Stimulated activated naive B cell treated with anti-CD40 and anti-IgM and Interleukin-4, amounts not matched to agents 10 μg/mL and 1 μg/mL and 100 μg/mL, for 72 hours (primary cell): ENCODE data around the gene DNAJB6.

Experiments used
- ATAC-seq, 2 donors: fragments of 150-1000 bp; cut with Tn5 transposase; replicated peaks; 2 replicates each; pipeline ENCODE4 v1.10.0; 2021; ENCODE audit warnings: moderate library complexity in 1 of 2
- DNase-seq: peaks from one replicate; pipeline ENCODE4 v3.0.0; 2021
- H3K27ac Mint-ChIP-seq: one replicate; pipeline ENCODE4 v1.8.0; 2022; ENCODE audit warnings: mild to moderate bottlenecking, mixed read lengths
- H3K27me3 Mint-ChIP-seq, 2 donors: one replicate each; pipeline ENCODE4 v1.8.0; 2022; ENCODE audit warnings: mixed read lengths in 2 of 2
- H3K36me3 Mint-ChIP-seq, 2 donors: one replicate each; pipeline ENCODE4 v1.8.0; 2022; ENCODE audit warnings: mixed read lengths in 2 of 2, mild to moderate bottlenecking in 1 of 2
- H3K4me1 Mint-ChIP-seq, 2 donors: one replicate each; pipeline ENCODE4 v1.8.0; 2022; ENCODE audit warnings: mixed read lengths in 2 of 2, mild to moderate bottlenecking in 1 of 2
- H3K4me3 Mint-ChIP-seq, 2 donors: one replicate each; pipeline ENCODE4 v1.8.0; 2022; ENCODE audit warnings: mild to moderate bottlenecking in 2 of 2, mixed read lengths in 2 of 2, moderate library complexity in 1 of 2
- H3K9me3 Mint-ChIP-seq, 2 donors: one replicate each; pipeline ENCODE4 v1.8.0; 2022; ENCODE audit warnings: mixed read lengths in 2 of 2, mild to moderate bottlenecking in 1 of 2

Gene DNAJB6

GRCh38 chr7:157432541-157432956, 95.7 kb downstream of the DNAJB6 start:
- Mint-ChIP-seq H3K27me3 (peaks cover 4 to 15% of the 10 kb centered on the region in 2 donors), H3K36me3 (peaks cover 3 to 5% of the 10 kb centered on the region in 2 donors), H3K9me3 (no peaks in the 10 kb centered on the region), H3K27ac (peak overlapping the region; percentile 75), H3K4me1 (peaks cover 13 to 22% of the 10 kb centered on the region in 2 donors), H3K4me3 (peak overlapping the region; percentile 47 to 52)
- DNase-seq: no peak
- ATAC-seq: peak; percentile 12 to 29

- Mint-ChIP-seq H3K27me3 (peaks cover 4 to 15% of the 10 kb centered on the region in 2 donors), H3K4me3 (peak overlapping the region; percentile 47 to 52), H3K27ac (peak overlapping the region; percentile 16), H3K4me1 (peaks cover 13 to 22% of the 10 kb centered on the region in 2 donors), H3K36me3 (peaks cover 3 to 5% of the 10 kb centered on the region in 2 donors), H3K9me3 (no peaks in the 10 kb centered on the region)
- ATAC-seq: peak; percentile 58 to 68
- DNase-seq: no peak
Observed at GRCh38 chr7:157432957-157433576, 96.3 kb downstream of the DNAJB6 start.

DNA sequence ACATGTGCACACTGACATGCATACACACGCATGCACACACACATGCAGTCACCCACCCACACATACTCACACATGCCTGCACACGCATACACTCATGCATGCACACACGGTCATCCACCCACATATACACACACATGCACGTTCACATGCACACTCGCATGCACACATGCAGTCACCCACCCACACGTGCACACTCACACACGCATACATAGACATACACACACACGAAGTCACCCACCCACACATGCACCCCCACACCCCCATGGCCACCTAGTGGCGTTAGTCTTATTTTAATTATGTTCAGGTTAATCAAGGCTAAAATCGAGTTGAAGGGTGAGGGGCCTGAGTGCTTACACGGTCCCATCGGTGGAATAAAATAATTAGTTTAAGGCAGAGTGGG, 96.8 kb downstream of the DNAJB6 start:
- Mint-ChIP-seq H3K9me3 (no peaks in the 10 kb centered on the region), H3K27me3 (peaks cover 4 to 15% of the 10 kb centered on the region in 2 donors), H3K4me1 (peaks cover 13 to 22% of the 10 kb centered on the region in 2 donors), H3K4me3 (no peak overlapping the region), H3K36me3 (peaks cover 3 to 5% of the 10 kb centered on the region in 2 donors), H3K27ac (no peak overlapping the region)
- no peak for DNase-seq
- ATAC-seq: no peak

GRCh38 chr7:157434231-157434630, 97.4 kb downstream of the DNAJB6 start:
- ATAC-seq (no peak), DNase-seq (no peak)
- peaks cover under 1 to 2% of the 10 kb centered on the region in 2 donors for H3K9me3 Mint-ChIP-seq
- H3K36me3 Mint-ChIP-seq: peaks cover 3 to 5% of the 10 kb centered on the region in 2 donors
- no peak overlapping the region for H3K27ac Mint-ChIP-seq
- H3K4me1 Mint-ChIP-seq: peaks cover 13 to 22% of the 10 kb centered on the region in 2 donors
- H3K27me3 Mint-ChIP-seq: peaks cover 9 to 18% of the 10 kb centered on the region in 2 donors
- H3K4me3 Mint-ChIP-seq: no peak overlapping the region

DNA sequence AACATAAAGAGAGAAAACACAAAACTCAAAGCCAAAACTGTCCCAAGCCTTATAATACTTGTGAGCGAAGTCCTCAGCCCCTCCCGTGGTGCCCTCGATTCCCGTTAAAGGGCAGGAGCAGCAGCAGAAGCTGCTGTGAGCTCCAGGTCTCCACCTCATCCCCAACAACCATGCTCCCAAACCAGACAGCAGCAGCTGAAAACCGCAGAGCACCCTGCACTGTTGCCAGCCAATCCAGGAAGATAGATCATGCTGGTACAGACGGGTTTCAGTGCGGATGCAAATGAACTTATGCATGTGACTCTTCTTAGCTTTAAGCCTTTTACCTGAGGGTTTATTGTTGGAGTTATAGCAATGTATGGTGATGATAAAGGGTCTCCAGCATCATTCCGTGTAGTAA, 97.9 kb downstream of the DNAJB6 start:
- Mint-ChIP-seq H3K27ac (no peak overlapping the region), H3K4me3 (no peak overlapping the region), H3K27me3 (peaks cover 14 to 22% of the 10 kb centered on the region in 2 donors)

GRCh38 chr7:157436076-157436475, 99.3 kb downstream of the DNAJB6 start:
- Mint-ChIP-seq H3K27ac (no peak overlapping the region), H3K36me3 (peaks cover 2 to 6% of the 10 kb centered on the region in 2 donors), H3K27me3 (peaks cover 13 to 16% of the 10 kb centered on the region in 2 donors), H3K4me3 (no peak overlapping the region), H3K4me1 (peaks cover 11 to 22% of the 10 kb centered on the region in 2 donors), H3K9me3 (peaks cover 8 to 11% of the 10 kb centered on the region in 2 donors)
- ATAC-seq (no peak), DNase-seq (no peak)

More for the DNA sequence above, 97.9 kb downstream of the DNAJB6 start:
- peaks cover 13 to 22% of the 10 kb centered on the region in 2 donors for H3K4me1 Mint-ChIP-seq
- H3K36me3 Mint-ChIP-seq: peaks cover 4 to 7% of the 10 kb centered on the region in 2 donors
- DNase-seq: no peak
- no peak for ATAC-seq
- peaks cover 5 to 6% of the 10 kb centered on the region in 2 donors for H3K9me3 Mint-ChIP-seq

DNA sequence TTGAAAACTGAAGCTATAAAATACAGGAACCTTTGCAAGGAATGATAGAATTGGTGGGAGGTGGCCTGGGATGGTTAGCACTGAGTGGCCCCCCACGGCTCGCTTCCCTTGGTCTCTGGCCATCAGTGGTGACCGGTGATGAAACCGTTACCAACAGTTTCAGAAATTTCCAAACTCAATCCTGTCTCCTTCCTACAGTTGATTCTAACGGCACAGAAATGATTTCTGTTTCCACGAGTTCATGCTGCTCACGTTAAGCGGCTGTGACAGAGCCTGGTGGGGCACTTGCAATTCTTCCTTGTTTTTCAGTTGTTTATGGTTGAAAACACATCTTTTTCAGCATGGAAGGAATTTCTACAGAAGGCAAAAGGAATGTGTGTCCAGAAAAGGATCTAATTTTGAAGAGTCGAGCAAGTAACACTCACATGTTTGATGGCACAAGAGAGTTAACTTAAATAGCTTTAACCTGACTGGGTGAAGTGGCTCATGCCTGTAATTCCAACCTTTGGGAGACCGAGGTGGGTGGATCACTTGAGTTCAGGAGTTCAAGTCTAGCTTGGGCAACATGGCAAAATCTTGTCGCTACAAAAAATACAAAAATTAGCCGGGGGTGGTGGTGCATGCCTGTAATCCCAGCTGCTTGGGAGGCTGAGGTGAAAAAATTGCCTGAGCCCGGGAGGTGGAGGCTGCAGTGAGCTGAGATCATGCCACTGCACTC, 100.1 kb downstream of the DNAJB6 start:
- peaks cover 13 to 16% of the 10 kb centered on the region in 2 donors for H3K27me3 Mint-ChIP-seq
- ATAC-seq: no peak
- DNase-seq: no peak

DNA sequence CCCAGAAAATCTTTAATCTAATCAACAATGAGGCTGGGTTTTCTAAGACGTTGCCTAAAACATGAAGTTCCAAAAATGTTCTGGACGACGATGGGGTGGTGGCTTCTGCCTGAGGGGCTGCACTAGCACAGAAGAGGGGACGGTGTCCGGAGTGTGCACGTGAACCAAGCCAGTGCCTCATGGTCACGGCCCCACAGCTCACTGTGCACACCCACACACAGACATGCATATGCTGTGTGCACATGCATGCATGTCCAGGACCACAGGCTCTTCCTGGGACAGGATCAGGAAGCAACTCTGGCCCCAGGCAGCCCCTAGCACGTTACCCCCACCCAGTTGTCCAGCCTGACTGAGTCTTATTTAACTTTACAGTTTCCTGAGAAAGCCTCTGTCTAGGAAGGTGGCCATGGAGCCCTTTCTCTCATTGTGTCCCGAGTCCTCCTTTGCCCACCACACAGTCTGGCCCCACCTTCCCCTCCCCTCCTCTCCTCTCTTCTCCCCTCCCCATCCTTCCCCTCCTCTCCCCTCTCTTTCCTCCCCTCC, 100.8 kb downstream of the DNAJB6 start:
- peaks cover 8 to 11% of the 10 kb centered on the region in 2 donors for H3K9me3 Mint-ChIP-seq
- DNase-seq (no peak), ATAC-seq (no peak)
- no peak overlapping the region for H3K27ac Mint-ChIP-seq
- H3K4me3 Mint-ChIP-seq: no peak overlapping the region
- peaks cover 2 to 6% of the 10 kb centered on the region in 2 donors for H3K36me3 Mint-ChIP-seq
- H3K27me3 Mint-ChIP-seq: peaks cover 9 to 13% of the 10 kb centered on the region in 2 donors
- peaks cover 8 to 14% of the 10 kb centered on the region in 2 donors for H3K4me1 Mint-ChIP-seq

More for the DNA sequence above, 100.1 kb downstream of the DNAJB6 start:
- no peak overlapping the region for H3K4me3 Mint-ChIP-seq
- peaks cover 8 to 11% of the 10 kb centered on the region in 2 donors for H3K9me3 Mint-ChIP-seq
- no peak overlapping the region for H3K27ac Mint-ChIP-seq
- peaks cover 11 to 20% of the 10 kb centered on the region in 2 donors for H3K4me1 Mint-ChIP-seq
- peaks cover 2 to 6% of the 10 kb centered on the region in 2 donors for H3K36me3 Mint-ChIP-seq

GRCh38 chr7:157438121-157439025, 101.6 kb downstream of the DNAJB6 start:
- peaks cover 9 to 13% of the 10 kb centered on the region in 2 donors for H3K27me3 Mint-ChIP-seq
- no peak overlapping the region for H3K4me3 Mint-ChIP-seq
- ATAC-seq (peak in 1 of 2 donors; percentile 19), DNase-seq (no peak)
- H3K36me3 Mint-ChIP-seq: peaks cover 2 to 6% of the 10 kb centered on the region in 2 donors
- H3K9me3 Mint-ChIP-seq: peaks cover 8 to 11% of the 10 kb centered on the region in 2 donors
- H3K27ac Mint-ChIP-seq: no peak overlapping the region
- H3K4me1 Mint-ChIP-seq: peaks cover 4 to 6% of the 10 kb centered on the region in 2 donors

DNA sequence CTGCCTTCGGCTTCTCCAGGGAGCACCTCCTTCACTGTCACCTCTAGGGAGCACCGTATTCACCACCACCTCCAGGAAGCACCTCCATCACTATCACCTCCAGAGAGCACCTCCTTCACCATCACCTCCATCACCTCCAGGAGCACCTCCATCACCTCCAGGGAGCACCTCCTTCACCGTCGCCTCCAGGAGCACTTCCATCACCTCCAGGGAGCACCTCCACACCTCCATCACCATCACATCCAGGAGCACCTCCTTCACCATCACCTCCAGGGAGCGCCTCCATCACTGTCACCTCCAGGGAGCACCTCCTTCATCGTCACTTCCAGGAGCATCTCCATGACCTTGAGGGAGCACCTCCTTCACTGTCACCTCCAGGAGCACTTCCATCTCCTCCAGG, 102.3 kb downstream of the DNAJB6 start:
- no peak for DNase-seq
- ATAC-seq: no peak
- H3K4me1 Mint-ChIP-seq: no peaks in the 10 kb centered on the region
- H3K27ac Mint-ChIP-seq: no peak overlapping the region
- H3K36me3 Mint-ChIP-seq: peaks cover 2 to 6% of the 10 kb centered on the region in 2 donors
- peak overlapping the region in 1 of 2 donors; percentile 23 for H3K4me3 Mint-ChIP-seq
- H3K27me3 Mint-ChIP-seq: peaks cover 9 to 13% of the 10 kb centered on the region in 2 donors
- peaks cover 8 to 11% of the 10 kb centered on the region in 2 donors for H3K9me3 Mint-ChIP-seq

- peaks cover 8 to 11% of the 10 kb centered on the region in 2 donors for H3K9me3 Mint-ChIP-seq
- DNase-seq (no peak), ATAC-seq (no peak)
- peaks cover 13% of the 10 kb centered on the region in 2 donors for H3K27me3 Mint-ChIP-seq
- H3K4me3 Mint-ChIP-seq: no peak overlapping the region
- H3K4me1 Mint-ChIP-seq: no peaks in the 10 kb centered on the region
- no peak overlapping the region for H3K27ac Mint-ChIP-seq
- peaks cover 2 to 6% of the 10 kb centered on the region in 2 donors for H3K36me3 Mint-ChIP-seq
Observed at GRCh38 chr7:157439761-157440160, 103.0 kb downstream of the DNAJB6 start.

GRCh38 chr7:157440346-157441022, 103.7 kb downstream of the DNAJB6 start:
- Mint-ChIP-seq H3K27ac (no peak overlapping the region), H3K4me3 (no peak overlapping the region), H3K27me3 (peaks cover 13 to 14% of the 10 kb centered on the region in 2 donors), H3K4me1 (no peaks in the 10 kb centered on the region), H3K36me3 (peaks cover 2 to 6% of the 10 kb centered on the region in 2 donors), H3K9me3 (peaks cover 8 to 11% of the 10 kb centered on the region in 2 donors)
- DNase-seq: no peak
- no peak for ATAC-seq

DNA sequence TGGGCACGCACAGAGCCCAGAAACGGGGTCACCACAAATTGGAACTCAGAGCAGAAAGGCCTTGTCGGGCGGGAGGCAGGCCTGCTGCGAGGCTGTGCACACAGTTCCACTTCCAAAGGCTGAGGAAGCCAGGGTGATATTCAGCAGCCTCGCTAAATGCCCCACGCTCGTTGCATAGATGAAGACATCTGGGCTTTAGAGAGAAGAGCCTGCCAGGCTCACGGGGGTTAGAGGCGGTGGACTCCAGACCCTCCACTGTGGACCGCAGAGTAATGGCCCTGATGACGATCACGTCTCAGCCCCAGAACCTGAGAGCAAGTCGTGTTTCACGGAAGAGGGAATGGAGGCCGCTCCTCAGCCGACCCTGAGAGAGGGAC, 104.2 kb downstream of the DNAJB6 start:
- ATAC-seq: no peak
- no peak overlapping the region for H3K27ac Mint-ChIP-seq
- no peak for DNase-seq
- no peaks in the 10 kb centered on the region for H3K4me1 Mint-ChIP-seq
- no peak overlapping the region for H3K4me3 Mint-ChIP-seq
- peaks cover 8 to 11% of the 10 kb centered on the region in 2 donors for H3K9me3 Mint-ChIP-seq
- H3K27me3 Mint-ChIP-seq: peaks cover 13 to 14% of the 10 kb centered on the region in 2 donors
- H3K36me3 Mint-ChIP-seq: peaks cover 2 to 6% of the 10 kb centered on the region in 2 donors
